ENCODE results near the gene GPR21. TPM values are rescaled to one million over a fixed set of nuclear protein-coding genes. Genes with fewer than 3 reads are reported as not detected.

GPR21 gene
- total and polyA plus RNA-seq, 2 donors (not counting 3 experiments of a cell fraction or from before 2014, with no cell fraction given) = 0.36 to 2.7 TPM

GRCh38 chr9:123062351-123063176 is 29.1 kb downstream of the GPR21 start:
- intact Hi-C loops (cut with micrococcal nuclease) = no loop called here

More at GRCh38 chr9:123062351-123063176, 29.1 kb downstream of the GPR21 start:
- Histone ChIP-seq H3K36me3 (ENCODE audit: control insufficient read depth in 2 of 2, extremely low read depth in 1 of 2, insufficient read depth in 2 of 2, low read length in 2 of 2) (peaks cover 6% of the 10 kb centered on the region in 2 experiments), H3K4me1 (ENCODE audit: control insufficient read depth, extremely low read depth, insufficient read depth, low read length) (no peaks in the 10 kb centered on the region), H3K79me2 (ENCODE audit: control insufficient read depth, insufficient read depth, low read length) (no peaks in the 10 kb centered on the region), H3K9me3 (replicated peaks; ENCODE audit: control insufficient read depth, insufficient read depth, low read length) (no peaks in the 10 kb centered on the region), H4K20me1 (replicated peaks; ENCODE audit: control insufficient read depth, extremely low read depth, insufficient read depth, low read length) (no peaks in the 10 kb centered on the region), H3K4me3 (replicated peaks in 1 of 3; ENCODE audit: insufficient read depth in 1 of 3, low read depth in 1 of 3, low read length in 3 of 3) (no peak overlapping the region), H3K9ac (replicated peaks; ENCODE audit: extremely low read depth, insufficient read depth, low read length) (no peak overlapping the region), H2AFZ (ENCODE audit: low read depth, low read length) (no peak overlapping the region), H3K9me1 (replicated peaks; ENCODE audit: control insufficient read depth, extremely low read depth, insufficient read depth, low read length) (no peaks in the 10 kb centered on the region), H3K4me2 (ENCODE audit: insufficient read depth, low read length) (no peak overlapping the region), H3K27me3 (ENCODE audit: control insufficient read depth in 2 of 2, insufficient read depth in 2 of 2, low read length in 2 of 2) (no peaks in the 10 kb centered on the region), H3K27ac (ENCODE audit: insufficient read depth, low read depth, low read length) (no peak overlapping the region)
- dilution Hi-C loops (cut with MboI; ENCODE audit: extremely low pct_ligation_motif_present, low sequenced_read_pairs) = no loop called here
- FAIRE-seq = no peak
- no TSS peak for BruUV-seq (replicated peaks)
- TF ChIP-seq CTCF (IDR thresholded peaks at IDR 0.05; ENCODE audit: extremely low read depth in 1 of 2, insufficient read depth in 1 of 2, low read depth in 1 of 2, low read length in 2 of 2) = no peak
- TF ChIP-seq FOS (IDR thresholded peaks at IDR 0.05; ENCODE audit: borderline replicate concordance, insufficient read depth, low read length) = no peak
- no peak for TF ChIP-seq MAX (IDR thresholded peaks at IDR 0.05; ENCODE audit: insufficient read depth, insufficient read length)
- TF ChIP-seq POLR2A (IDR thresholded peaks at IDR 0.05; ENCODE audit: low read depth, low read length) = no peak
- ChIA-PET CTCF (interaction anchor here (1.5 kb wide), 2 partner anchors 10 to 15 kb away, joined by 3 read pairs; no protein-coding TSS in a partner anchor), POLR2A (no interaction called here)
- no peak for DNase-seq (ENCODE audit: low read depth, low spot score)

Measured in endothelial cell of umbilical vein (primary cell).